Upper lobe of right lung (tissue), 1 donor: ENCODE results near the gene SCN5A. TPM values are rescaled to one million over a fixed set of nuclear protein-coding genes. Genes with fewer than 3 reads are reported as not detected.

ENCODE experiments used
- ATAC-seq: fragments of 200-7000 bp; cut with Tn5 transposase; one replicate; pipeline ENCODE4 v1.9.1; 2020; ENCODE audit warnings: mild to moderate bottlenecking, moderate library complexity
- DNase-seq: peaks from one replicate; pipeline ENCODE4 v3.0.0-alpha.2; 2020
- H3K27ac ChIP-seq: fragments of 200-600 bp; one replicate; pipeline ENCODE4 v1.8.0; 2022
- H3K27me3 ChIP-seq: fragments of 200-600 bp; one replicate; pipeline ENCODE4 v1.8.0; 2022; ENCODE audit warnings: mild to moderate bottlenecking
- H3K36me3 ChIP-seq: fragments of 200-600 bp; one replicate; pipeline ENCODE4 v1.8.0; 2022
- H3K4me1 ChIP-seq: fragments of 200-600 bp; one replicate; pipeline ENCODE4 v1.8.0; 2022
- H3K4me3 ChIP-seq: fragments of 200-600 bp; one replicate; pipeline ENCODE4 v1.8.0; 2022; ENCODE audit warnings: mild to moderate bottlenecking
- H3K9me3 ChIP-seq: fragments of 200-600 bp; one replicate; pipeline ENCODE4 v1.8.0; 2022
- intact Hi-C: fragments of 100-400 bp; cut with DNase I; formaldehyde crosslinking; loops from one replicate; pipeline ENCODE4 v1.11.0; 2022
- total RNA-seq: library from RNA; stranded (reverse); fragmentation: NEBNext Ultra II Directional; extraction: Animal tissue kit (Norgen Biotek cat#: 25700); gene quantifications from one replicate; pipeline ENCODE4 v1.2.1, GENCODE V29; 2021
- TF ChIP-seq, protein P1 (sequence below): fragments of 200-600 bp; IDR thresholded peaks from one replicate; pipeline ENCODE4 v1.8.0; 2022; ENCODE audit warnings: antibody characterized with exemption
- donor health status: DM: no; HTN: yes; CAD: no; lungs with severe emphysema.

Gene SCN5A
- total RNA-seq, 1 donor from 2014 or later = 0.58 TPM

DNA sequence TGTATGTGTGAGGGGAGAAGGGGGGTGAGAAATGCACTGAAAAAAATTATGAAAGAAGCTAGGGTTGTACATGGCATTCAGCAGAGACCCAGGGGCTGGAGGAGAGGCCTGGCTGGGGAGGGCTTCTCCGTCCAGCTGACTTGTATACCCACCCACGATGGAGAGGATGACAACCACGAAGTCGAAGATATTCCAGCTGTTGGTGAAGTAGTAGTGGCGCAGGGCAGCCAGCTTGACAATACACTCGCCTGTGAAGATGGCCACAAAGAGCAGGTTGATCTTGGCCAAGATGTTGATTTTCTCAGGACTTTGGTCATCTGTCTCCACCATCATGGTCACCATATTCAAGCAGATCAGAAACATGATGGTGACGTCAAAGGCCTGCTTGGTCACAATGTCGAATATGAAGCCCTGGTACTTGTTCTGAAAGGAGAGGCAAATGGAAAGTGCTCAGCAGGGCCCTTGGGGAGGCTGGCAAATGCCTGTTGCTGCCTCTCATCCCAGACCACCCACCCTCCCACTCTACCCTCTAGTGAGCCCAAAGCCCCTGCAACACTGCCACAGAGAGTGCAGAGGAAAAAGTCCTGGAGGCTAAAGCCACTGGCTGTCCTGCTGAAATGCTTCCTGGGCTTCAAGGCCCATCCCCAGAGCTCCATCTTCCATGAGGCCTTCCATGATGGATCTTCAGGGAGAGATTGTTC lies 95.2 kb downstream of the SCN5A start:
- Histone ChIP-seq H3K36me3 (no peaks in the 10 kb centered on the region), H3K9me3 (no peaks in the 10 kb centered on the region), H3K27ac (no peak overlapping the region), H3K4me1 (no peaks in the 10 kb centered on the region), H3K4me3 (no peak overlapping the region), H3K27me3 (no peaks in the 10 kb centered on the region)
- DNase-seq (peak; percentile 16), ATAC-seq (no peak)
- intact Hi-C loops = no loop called here
- TF ChIP-seq, protein P1, sequence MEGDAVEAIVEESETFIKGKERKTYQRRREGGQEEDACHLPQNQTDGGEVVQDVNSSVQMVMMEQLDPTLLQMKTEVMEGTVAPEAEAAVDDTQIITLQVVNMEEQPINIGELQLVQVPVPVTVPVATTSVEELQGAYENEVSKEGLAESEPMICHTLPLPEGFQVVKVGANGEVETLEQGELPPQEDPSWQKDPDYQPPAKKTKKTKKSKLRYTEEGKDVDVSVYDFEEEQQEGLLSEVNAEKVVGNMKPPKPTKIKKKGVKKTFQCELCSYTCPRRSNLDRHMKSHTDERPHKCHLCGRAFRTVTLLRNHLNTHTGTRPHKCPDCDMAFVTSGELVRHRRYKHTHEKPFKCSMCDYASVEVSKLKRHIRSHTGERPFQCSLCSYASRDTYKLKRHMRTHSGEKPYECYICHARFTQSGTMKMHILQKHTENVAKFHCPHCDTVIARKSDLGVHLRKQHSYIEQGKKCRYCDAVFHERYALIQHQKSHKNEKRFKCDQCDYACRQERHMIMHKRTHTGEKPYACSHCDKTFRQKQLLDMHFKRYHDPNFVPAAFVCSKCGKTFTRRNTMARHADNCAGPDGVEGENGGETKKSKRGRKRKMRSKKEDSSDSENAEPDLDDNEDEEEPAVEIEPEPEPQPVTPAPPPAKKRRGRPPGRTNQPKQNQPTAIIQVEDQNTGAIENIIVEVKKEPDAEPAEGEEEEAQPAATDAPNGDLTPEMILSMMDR = no peak

DNA sequence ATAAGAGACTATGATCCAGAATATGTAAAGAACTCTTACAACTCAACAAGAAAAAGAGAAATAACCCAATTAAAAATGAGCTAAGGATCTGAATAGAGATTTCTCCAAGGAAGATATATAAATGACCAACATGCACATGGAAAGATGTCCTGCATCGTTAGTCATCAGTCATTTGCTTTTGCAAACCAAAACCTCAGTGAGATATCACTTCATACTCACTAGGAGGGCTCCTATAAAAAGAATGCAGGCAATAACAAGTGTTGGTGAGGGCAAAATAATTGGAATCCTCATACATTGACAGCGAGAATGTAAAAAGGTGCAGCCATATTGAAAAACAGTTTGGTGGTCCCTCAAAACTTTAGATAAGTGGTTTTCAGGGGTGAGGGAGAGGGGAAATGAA lies 96.4 kb downstream of the SCN5A start:
- H3K9me3 ChIP-seq = no peaks in the 10 kb centered on the region
- intact Hi-C loops = no loop called here

DNA sequence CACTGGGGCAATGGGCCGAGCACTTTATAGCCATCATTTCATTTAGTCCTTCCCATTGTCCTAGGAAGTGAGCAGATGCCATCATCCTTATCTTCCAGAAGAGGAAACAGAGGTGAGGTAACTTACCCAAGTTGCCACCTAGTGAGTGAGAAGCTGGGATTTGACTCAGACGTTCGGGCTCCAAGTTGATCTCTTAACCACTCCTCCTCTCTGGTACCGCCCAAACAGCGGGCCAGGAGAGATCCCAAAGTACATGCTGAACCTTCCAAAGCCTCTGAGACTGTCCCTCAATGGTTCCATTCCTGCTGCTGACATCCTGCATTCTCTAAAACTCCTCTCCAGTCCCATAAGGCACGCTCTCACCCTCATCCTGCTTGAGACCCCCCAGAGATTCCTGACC lies 97.1 kb downstream of the SCN5A start:
- Histone ChIP-seq H3K9me3 (no peaks in the 10 kb centered on the region), H3K36me3 (no peaks in the 10 kb centered on the region), H3K27ac (no peak overlapping the region), H3K4me3 (no peak overlapping the region), H3K27me3 (no peaks in the 10 kb centered on the region), H3K4me1 (no peaks in the 10 kb centered on the region)
- ATAC-seq = no peak
- TF ChIP-seq, protein P1 = no peak
- DNase-seq = no peak
- intact Hi-C loops = no loop called here

More for the DNA sequence above, 96.4 kb downstream of the SCN5A start:
- H3K4me3 ChIP-seq = no peak overlapping the region
- no peak for ATAC-seq
- no peaks in the 10 kb centered on the region for H3K27me3 ChIP-seq
- TF ChIP-seq, protein P1 = no peak
- no peak for DNase-seq
- no peaks in the 10 kb centered on the region for H3K4me1 ChIP-seq
- no peak overlapping the region for H3K27ac ChIP-seq
- no peaks in the 10 kb centered on the region for H3K36me3 ChIP-seq

DNA sequence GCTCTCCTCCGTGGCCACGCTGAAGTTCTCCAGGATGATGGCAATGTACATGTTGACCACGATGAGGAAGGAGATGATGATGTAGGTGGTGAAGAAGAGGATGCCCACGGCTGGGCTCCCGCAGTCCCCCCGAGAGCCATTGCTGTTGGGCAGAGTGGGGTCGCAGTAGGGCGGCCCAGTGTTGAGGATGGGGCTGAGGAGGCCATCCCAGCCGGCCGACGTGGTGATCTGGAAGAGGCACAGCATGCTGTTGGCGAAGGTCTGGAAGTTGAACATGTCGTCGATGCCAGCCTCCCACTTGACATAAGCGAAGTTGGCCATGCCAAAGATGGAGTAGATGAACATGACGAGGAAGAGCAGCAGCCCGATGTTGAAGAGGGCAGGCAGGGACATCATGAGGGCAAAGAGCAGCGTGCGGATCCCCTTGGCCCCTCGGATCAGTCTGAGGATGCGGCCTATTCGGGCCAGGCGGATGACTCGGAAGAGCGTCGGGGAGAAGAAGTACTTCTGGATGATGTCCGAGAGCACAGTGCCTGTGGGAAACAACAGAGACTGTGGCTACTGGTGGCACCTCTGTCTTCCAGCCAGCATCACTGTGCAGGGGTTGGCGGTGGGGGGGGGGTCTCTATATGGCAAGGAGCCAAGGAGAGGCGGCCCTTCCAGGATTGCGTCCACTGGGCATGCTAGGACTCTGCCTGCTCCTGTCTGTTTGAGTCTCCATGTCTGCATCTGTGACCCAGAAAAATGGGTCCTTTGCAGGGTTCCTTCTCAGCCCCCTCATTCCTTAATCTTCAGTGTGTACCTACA lies 98.3 kb downstream of the SCN5A start:
- Histone ChIP-seq H3K27me3 (no peaks in the 10 kb centered on the region), H3K27ac (no peak overlapping the region), H3K9me3 (no peaks in the 10 kb centered on the region), H3K4me1 (no peaks in the 10 kb centered on the region), H3K36me3 (no peaks in the 10 kb centered on the region), H3K4me3 (no peak overlapping the region)
- DNase-seq (no peak), ATAC-seq (no peak)
- intact Hi-C loops = no loop called here
- TF ChIP-seq, protein P1 = no peak

DNA sequence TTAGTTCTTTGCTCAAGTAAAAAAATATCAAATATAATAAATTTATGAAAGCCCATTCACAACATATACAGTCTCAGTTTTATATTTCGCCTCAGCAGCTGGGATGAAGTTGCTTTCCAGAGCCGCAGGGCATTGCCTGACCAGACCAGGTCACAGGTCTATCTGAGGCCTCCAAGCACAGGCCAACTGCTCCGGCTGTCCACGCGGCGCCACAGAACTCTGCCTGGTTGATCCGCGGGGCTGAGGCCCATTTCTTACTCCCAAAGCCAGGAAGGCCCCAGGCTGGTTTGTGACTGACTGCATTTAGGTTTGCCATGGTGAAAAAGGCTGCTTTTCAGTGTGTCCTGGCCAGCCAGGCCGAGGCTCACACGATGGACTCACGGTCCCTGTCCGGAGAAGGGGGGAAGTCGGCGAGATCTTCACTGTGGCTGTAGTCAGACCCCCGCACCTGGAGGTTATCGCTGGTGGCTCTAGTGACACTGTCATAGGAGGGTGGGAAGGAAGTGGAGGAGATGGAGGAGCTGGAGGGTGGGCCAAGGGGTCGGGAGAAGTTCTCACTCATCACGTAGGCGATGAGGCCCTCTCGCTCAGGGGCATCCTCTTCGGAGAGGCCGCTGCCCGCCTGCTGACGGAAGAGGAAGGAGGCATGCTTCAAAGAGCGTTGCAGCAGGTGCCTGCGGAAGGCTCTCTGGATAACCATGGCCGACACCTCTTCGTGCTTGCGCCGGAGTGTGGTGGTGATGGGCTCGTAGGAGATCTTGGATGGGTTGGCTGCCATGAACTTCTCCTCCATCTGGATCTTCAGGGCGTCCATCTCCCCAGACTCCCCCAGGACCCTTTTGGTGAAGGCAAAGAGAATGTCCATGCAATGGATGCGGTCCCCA lies 99.3 kb downstream of the SCN5A start:
- intact Hi-C loops = no loop called here
- DNase-seq = no peak

More for the DNA sequence above, 99.3 kb downstream of the SCN5A start:
- TF ChIP-seq, protein P1 = no peak
- no peak for ATAC-seq
- H3K36me3 ChIP-seq = no peaks in the 10 kb centered on the region
- no peak overlapping the region for H3K27ac ChIP-seq
- H3K4me3 ChIP-seq = no peak overlapping the region
- H3K9me3 ChIP-seq = no peaks in the 10 kb centered on the region
- H3K4me1 ChIP-seq = no peaks in the 10 kb centered on the region
- H3K27me3 ChIP-seq = no peaks in the 10 kb centered on the region
